K562 (cell line): ENCODE measurements around the gene LTO1. TPM values are rescaled to one million over a fixed set of nuclear protein-coding genes. Genes with fewer than 3 reads are reported as not detected.

Experiments
- ATAC-seq: fragments of 200-7000 bp; cut with Tn5 transposase; 3 replicates; pipeline ENCODE4 v1.9.1; 2020; ENCODE audit warnings: moderate library complexity
- BruUV-seq: library from RNA; stranded (reverse); fragments of 400-500 nt; replicated peaks from 2 replicates; lab custom pipeline; 2021; lab: Mats Ljungman, UMichigan
- CTCF ChIA-PET: fragments of 300-600 bp; formaldehyde crosslinking; extraction: SDS; loops from one replicate; lab custom pipeline; 2021; ENCODE audit warnings: low intra/inter-chr PET ratio; lab: Yijun Ruan, JAX
- POLR2A ChIA-PET: fragments of 300-600, 350-650 bp; sonication (Branson Sonifier 250); formaldehyde crosslinking; extraction: SDS; loops from one replicate; lab custom pipeline; 2021; ENCODE audit warnings: antibody characterized with exemption, inconsistent platforms; lab: Yijun Ruan, JAX
- DNase-seq, 4 experiments: peaks; one replicate each; pipeline versions ENCODE4 v3.0.0 to v3.0.0-alpha.2; 2011 to 2018; ENCODE audit warnings: low spot score in 3 of 4, mixed read lengths in 3 of 4; ENCODE audit errors: extremely low read depth in 1 of 4
- FAIRE-seq: peaks from 2 replicates; lab custom pipeline; 2011; peaks lifted over from hg19 to GRCh38; lab: Jason Lieb, UNC
- H2AFZ ChIP-seq: 2 replicates; pipeline ENCODE4 v1.6.0; 2011; ENCODE audit warnings: low read depth, low read length, control low read depth, inconsistent platforms
- H3K27ac ChIP-seq: fragments of 200-600 bp; 3 replicates; pipeline ENCODE4 v1.8.0; 2011; ENCODE audit warnings: low read depth, mild to moderate bottlenecking, control low read depth, inconsistent platforms, low read length, moderate library complexity, mixed read lengths; ENCODE audit errors: extremely low read depth
- H3K27me3 ChIP-seq, 2 experiments: fragments of 300-600 bp in 1 of 2; 2 replicates in 1 of 2; 3 replicates in 1 of 2; pipeline versions ENCODE4 v1.6.0 to v1.8.0; 2011; ENCODE audit warnings: inconsistent platforms in 2 of 2, low read length in 2 of 2, mild to moderate bottlenecking in 1 of 2, mixed read lengths in 1 of 2, moderate library complexity in 1 of 2; ENCODE audit not compliant: control insufficient read depth in 2 of 2, insufficient read depth in 2 of 2
- H3K36me3 ChIP-seq: fragments of 300-600 bp; 3 replicates; pipeline ENCODE4 v1.8.0; 2011; ENCODE audit warnings: mild to moderate bottlenecking, low read length, inconsistent platforms; ENCODE audit not compliant: control insufficient read depth, insufficient read depth
- H3K4me1 ChIP-seq, 2 experiments: fragments of 200-600 bp in 1 of 2; replicated peaks in 1 of 2; 2 replicates in 1 of 2; 3 replicates in 1 of 2; pipeline versions ENCODE4 v1.5.1 to v1.8.0; 2011; ENCODE audit warnings: inconsistent platforms in 2 of 2, low read length in 2 of 2, mild to moderate bottlenecking in 1 of 2, mixed read lengths in 1 of 2, moderate library complexity in 1 of 2; ENCODE audit not compliant: control insufficient read depth in 2 of 2, insufficient read depth in 2 of 2
- H3K4me2 ChIP-seq: 2 replicates; pipeline ENCODE4 v1.6.1; 2011; ENCODE audit warnings: low read length, control low read depth, inconsistent platforms, mixed read lengths; ENCODE audit not compliant: insufficient read depth
- H3K4me3 ChIP-seq: fragments of 200-600 bp; sonication (generic), shearing (Covaris generic); 2 replicates; pipeline ENCODE4 v1.5.1; 2016; ENCODE audit warnings: control low read depth, inconsistent platforms
- H3K79me2 ChIP-seq: fragments of 200-600 bp; 3 replicates; pipeline ENCODE4 v1.8.0; 2011; ENCODE audit warnings: low read length, inconsistent platforms; ENCODE audit not compliant: control insufficient read depth, insufficient read depth
- H3K9ac ChIP-seq, 2 experiments: 2 replicates each; pipeline versions ENCODE4 v1.6.0 to v1.6.1; 2011; ENCODE audit warnings: low read depth in 2 of 2, low read length in 2 of 2, control low read depth in 1 of 2, inconsistent platforms in 1 of 2, mild to moderate bottlenecking in 1 of 2, mixed read lengths in 1 of 2; ENCODE audit not compliant: insufficient read depth in 1 of 2
- H3K9me1 ChIP-seq: one replicate; pipeline ENCODE4 v1.6.0; 2011; ENCODE audit warnings: inconsistent platforms, mild to moderate bottlenecking, low read length, moderate library complexity; ENCODE audit not compliant: control insufficient read depth, insufficient read depth
- H3K9me3 ChIP-seq: replicated peaks from 2 replicates; pipeline ENCODE4 v1.5.1; 2011; ENCODE audit warnings: low read depth, low read length, inconsistent platforms; ENCODE audit not compliant: control insufficient read depth, insufficient read depth
- H4K20me1 ChIP-seq: replicated peaks from 2 replicates; pipeline ENCODE4 v1.6.1; 2011; ENCODE audit warnings: low read length, inconsistent platforms, mixed read lengths; ENCODE audit not compliant: control insufficient read depth, insufficient read depth
- ETV5 ChIP-seq: sonication (generic); formaldehyde crosslinking; IDR thresholded peaks from 2 replicates; pipeline ENCODE4 v1.4.0; 2020; ENCODE audit warnings: low read depth, mild to moderate bottlenecking, missing genetic modification reagents
- FOXP1 ChIP-seq: sonication (generic); formaldehyde crosslinking; IDR thresholded peaks from 2 replicates; pipeline ENCODE4 v1.8.0; 2022; ENCODE audit warnings: mild to moderate bottlenecking, missing genetic modification reagents
- RAD21 ChIP-seq, 2 experiments: fragments of 250-450 bp in 1 of 2; fragments of 450-650 bp in 1 of 2; sonication (Bioruptor Pico) in 1 of 2; formaldehyde crosslinking in 1 of 2; IDR thresholded peaks in 1 of 2; conservative IDR thresholded peaks in 1 of 2; 2 replicates each; pipeline versions ENCODE4 v1.4.0 to v1.8.0; 2020 to 2022; ENCODE audit warnings: mild to moderate bottlenecking in 2 of 2, moderate library complexity in 1 of 2
- SMC3 ChIP-seq: conservative IDR thresholded peaks from 2 replicates; pipeline ENCODE4 v1.6.1; 2011; ENCODE audit warnings: low read depth, low read length, improper control_type of control experiment; ENCODE audit not compliant: insufficient read depth
- ZNF778 ChIP-seq: fragments of 450-650 bp; formaldehyde crosslinking; IDR thresholded peaks from 2 replicates; pipeline ENCODE4 v1.4.0; 2020; ENCODE audit warnings: mild to moderate bottlenecking, moderate library complexity
- WGBS: fragments of 100-300 bp; shearing (Covaris generic); methylation state at CpG from one replicate; pipeline ENCODE4 v1.1.6; 2016; ENCODE audit warnings: low coverage, mixed read lengths; ENCODE audit not compliant: insufficient coverage; ENCODE audit errors: missing lambda C conversion rate; 5-methylcytosine and 5-hydroxymethylcytosine counted together
- in situ Hi-C: fragments of 300-500 bp; cut with MboI; formaldehyde crosslinking; loops from 4 replicates; pipeline ENCODE4 v1.15.0; 2018; ENCODE audit warnings: inconsistent platforms, mixed read lengths
- intact Hi-C: fragments of 100-400 bp; cut with micrococcal nuclease; formaldehyde crosslinking; loops from 2 replicates; pipeline ENCODE4 v1.14.2; 2022
- polyA plus RNA-seq, 8 experiments: library from polyadenylated mRNA; depleted of rRNA in 4 of 8; stranded (reverse) in 5 of 8; unstranded in 3 of 8; fragments of >200 nt; fragmentation: Nextera tagmentation in 2 of 8; fragmentation: Illumina TruSeq in 1 of 8; extraction: Ambion mirVana in 2 of 8; extraction: Trizol in 1 of 8; gene quantifications; 2 replicates each; pipeline versions ENCODE4 v1.2.1 to v1.2.3, GENCODE V29; 2011 to 2014; ENCODE audit warnings: inconsistent platforms in 1 of 8, missing spikeins in 1 of 8
- total RNA-seq, 7 experiments: library from RNA; depleted of rRNA in 6 of 7; stranded (reverse); fragments of >200 nt in 6 of 7; fragmentation: Illumina TruSeq in 2 of 7; extraction: Trizol in 2 of 7; gene quantifications; 2 replicates each; pipeline versions ENCODE4 v1.2.1 to v1.2.3, GENCODE V29; 2011 to 2021; ENCODE audit warnings: low replicate concordance in 1 of 7
- TF ChIP-seq, protein P1 (sequence below): fragments of 450-650 bp; conservative IDR thresholded peaks from 2 replicates; pipeline ENCODE4 v1.6.1; 2016; ENCODE audit warnings: missing genetic modification characterization, low read depth, mild to moderate bottlenecking, control low read depth, missing compliant biosample characterization
- TF ChIP-seq, protein P2 (sequence below): sonication (generic); formaldehyde crosslinking; IDR thresholded peaks from 2 replicates; pipeline ENCODE4 v1.8.1; 2022; ENCODE audit warnings: missing genetic modification reagents
- TF ChIP-seq, protein P3 (sequence below), 2 experiments: fragments of 450-650 bp; formaldehyde crosslinking in 1 of 2; IDR thresholded peaks; 2 replicates each; pipeline versions ENCODE4 v1.4.0 to v1.6.1; 2014 to 2020; ENCODE audit warnings: mild to moderate bottlenecking in 2 of 2, borderline replicate concordance in 1 of 2, low read depth in 1 of 2

Gene LTO1
- total and polyA plus RNA-seq, 9 of the 15 experiments (the other 6 are each of a cell fraction or from before 2014, with no cell fraction given) = 2.6 to 43.4 (median 19.1) TPM

DNA sequence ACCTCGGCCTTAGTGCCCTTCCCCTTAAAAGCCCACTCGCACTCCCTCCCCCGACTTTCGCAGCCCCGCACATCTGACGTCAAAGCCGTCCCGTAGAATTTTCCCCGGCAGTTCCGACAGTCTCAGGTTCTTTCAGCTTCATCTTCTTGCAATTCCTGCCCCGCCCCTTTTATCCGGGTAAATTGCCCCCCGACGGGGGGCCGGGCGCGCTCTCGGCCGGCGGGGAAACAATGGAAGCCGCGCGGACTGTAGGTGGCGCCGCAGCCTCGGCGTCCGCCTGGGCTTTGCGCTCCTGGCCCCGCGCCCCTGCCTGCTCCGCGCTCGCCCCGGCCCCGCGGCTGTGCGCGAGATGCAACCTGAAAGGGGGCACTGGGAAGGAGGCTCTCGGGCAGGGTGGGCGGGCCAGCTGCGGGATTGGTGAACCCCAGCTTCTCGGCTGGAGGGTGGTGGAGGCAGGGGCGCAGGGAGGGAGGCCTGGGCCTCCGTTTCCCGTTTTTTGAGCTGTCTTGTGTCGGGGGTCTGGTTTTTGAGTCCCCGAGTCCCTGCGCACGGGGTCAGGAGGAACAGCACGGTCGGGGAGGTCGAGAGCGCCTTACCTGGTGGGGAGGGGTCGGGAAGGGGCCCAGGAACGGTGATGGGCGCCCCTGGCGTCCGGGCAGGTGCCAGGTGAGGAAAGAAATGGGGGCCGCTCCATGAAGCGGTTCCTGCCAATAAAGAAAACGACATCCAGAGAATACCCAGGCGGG, 29.5 kb upstream of the LTO1 start:
- H3K9me3 ChIP-seq = no peaks in the 10 kb centered on the region
- no peak overlapping the region for H3K27ac ChIP-seq
- H2AFZ ChIP-seq = no peak overlapping the region
- intact Hi-C loops = loop anchor here (1.0 to 5.0 kb wide), 2 partner anchors 93 to 184 kb away; no protein-coding TSS in a partner anchor
- H3K4me3 ChIP-seq = no peak overlapping the region
- no peak overlapping the region for H3K4me2 ChIP-seq
- peaks cover 7 to 46% of the 10 kb centered on the region in 2 experiments; a peak in 3 of 5 replicates for H3K27me3 ChIP-seq
- peak; percentile 30 to 76 (median 66) for DNase-seq
- CTCF ChIA-PET = interaction anchor here (1.4 kb wide), 1 partner anchor 184 kb away, joined by 6 read pairs; no protein-coding TSS in a partner anchor
- in situ Hi-C loops = no loop called here
- H3K9me1 ChIP-seq = no peaks in the 10 kb centered on the region
- H3K36me3 ChIP-seq = no peaks in the 10 kb centered on the region
- BruUV-seq = no TSS peak
- H3K79me2 ChIP-seq = no peaks in the 10 kb centered on the region
- 12% methylated on average over 39 of the region's 63 CpGs for WGBS
- 0 out of 2 replicates have a peak, but pooled peaks cover 3% of the 10 kb centered on the region for H4K20me1 ChIP-seq
- H3K9ac ChIP-seq = peak overlapping the region in 1 of 2 experiments; percentile 28; a peak in 2 of 4 replicates
- ATAC-seq = peak; percentile 84
- H3K4me1 ChIP-seq = peaks cover 2 to 32% of the 10 kb centered on the region in 2 experiments; a peak in 3 of 5 replicates
- POLR2A ChIA-PET = no interaction called here
- FAIRE-seq = no peak
- peak in 1 of 2 experiments; percentile 67; a peak in 3 of 4 replicates for TF ChIP-seq RAD21 (CRISPR knock-in tag; conservative IDR thresholded peaks at IDR 0.05 in 1 of 2, IDR thresholded peaks at IDR 0.05 in 1 of 2)
- TF ChIP-seq, protein P1, sequence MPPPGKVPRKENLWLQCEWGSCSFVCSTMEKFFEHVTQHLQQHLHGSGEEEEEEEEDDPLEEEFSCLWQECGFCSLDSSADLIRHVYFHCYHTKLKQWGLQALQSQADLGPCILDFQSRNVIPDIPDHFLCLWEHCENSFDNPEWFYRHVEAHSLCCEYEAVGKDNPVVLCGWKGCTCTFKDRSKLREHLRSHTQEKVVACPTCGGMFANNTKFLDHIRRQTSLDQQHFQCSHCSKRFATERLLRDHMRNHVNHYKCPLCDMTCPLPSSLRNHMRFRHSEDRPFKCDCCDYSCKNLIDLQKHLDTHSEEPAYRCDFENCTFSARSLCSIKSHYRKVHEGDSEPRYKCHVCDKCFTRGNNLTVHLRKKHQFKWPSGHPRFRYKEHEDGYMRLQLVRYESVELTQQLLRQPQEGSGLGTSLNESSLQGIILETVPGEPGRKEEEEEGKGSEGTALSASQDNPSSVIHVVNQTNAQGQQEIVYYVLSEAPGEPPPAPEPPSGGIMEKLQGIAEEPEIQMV (tag) = no peak
- no peak for TF ChIP-seq FOXP1 (CRISPR knock-in tag)
- no peak for TF ChIP-seq SMC3
- TF ChIP-seq, protein P2, sequence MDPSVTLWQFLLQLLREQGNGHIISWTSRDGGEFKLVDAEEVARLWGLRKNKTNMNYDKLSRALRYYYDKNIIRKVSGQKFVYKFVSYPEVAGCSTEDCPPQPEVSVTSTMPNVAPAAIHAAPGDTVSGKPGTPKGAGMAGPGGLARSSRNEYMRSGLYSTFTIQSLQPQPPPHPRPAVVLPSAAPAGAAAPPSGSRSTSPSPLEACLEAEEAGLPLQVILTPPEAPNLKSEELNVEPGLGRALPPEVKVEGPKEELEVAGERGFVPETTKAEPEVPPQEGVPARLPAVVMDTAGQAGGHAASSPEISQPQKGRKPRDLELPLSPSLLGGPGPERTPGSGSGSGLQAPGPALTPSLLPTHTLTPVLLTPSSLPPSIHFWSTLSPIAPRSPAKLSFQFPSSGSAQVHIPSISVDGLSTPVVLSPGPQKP = no peak
- no peak for TF ChIP-seq ETV5 (CRISPR knock-in tag)
- TF ChIP-seq, protein P3, sequence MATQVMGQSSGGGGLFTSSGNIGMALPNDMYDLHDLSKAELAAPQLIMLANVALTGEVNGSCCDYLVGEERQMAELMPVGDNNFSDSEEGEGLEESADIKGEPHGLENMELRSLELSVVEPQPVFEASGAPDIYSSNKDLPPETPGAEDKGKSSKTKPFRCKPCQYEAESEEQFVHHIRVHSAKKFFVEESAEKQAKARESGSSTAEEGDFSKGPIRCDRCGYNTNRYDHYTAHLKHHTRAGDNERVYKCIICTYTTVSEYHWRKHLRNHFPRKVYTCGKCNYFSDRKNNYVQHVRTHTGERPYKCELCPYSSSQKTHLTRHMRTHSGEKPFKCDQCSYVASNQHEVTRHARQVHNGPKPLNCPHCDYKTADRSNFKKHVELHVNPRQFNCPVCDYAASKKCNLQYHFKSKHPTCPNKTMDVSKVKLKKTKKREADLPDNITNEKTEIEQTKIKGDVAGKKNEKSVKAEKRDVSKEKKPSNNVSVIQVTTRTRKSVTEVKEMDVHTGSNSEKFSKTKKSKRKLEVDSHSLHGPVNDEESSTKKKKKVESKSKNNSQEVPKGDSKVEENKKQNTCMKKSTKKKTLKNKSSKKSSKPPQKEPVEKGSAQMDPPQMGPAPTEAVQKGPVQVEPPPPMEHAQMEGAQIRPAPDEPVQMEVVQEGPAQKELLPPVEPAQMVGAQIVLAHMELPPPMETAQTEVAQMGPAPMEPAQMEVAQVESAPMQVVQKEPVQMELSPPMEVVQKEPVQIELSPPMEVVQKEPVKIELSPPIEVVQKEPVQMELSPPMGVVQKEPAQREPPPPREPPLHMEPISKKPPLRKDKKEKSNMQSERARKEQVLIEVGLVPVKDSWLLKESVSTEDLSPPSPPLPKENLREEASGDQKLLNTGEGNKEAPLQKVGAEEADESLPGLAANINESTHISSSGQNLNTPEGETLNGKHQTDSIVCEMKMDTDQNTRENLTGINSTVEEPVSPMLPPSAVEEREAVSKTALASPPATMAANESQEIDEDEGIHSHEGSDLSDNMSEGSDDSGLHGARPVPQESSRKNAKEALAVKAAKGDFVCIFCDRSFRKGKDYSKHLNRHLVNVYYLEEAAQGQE (IDR thresholded peaks at IDR 0.05; ENCODE audit: borderline replicate concordance) = peak; percentile 19; the same call in 1 of the 2 replicates
- TF ChIP-seq, protein P3 (CRISPR knock-in tag; IDR thresholded peaks at IDR 0.05; ENCODE audit: low read depth) = no peak
- no peak for TF ChIP-seq ZNF778 (CRISPR knock-in tag)
